HepG2 (cell line): ENCODE results near the gene PRMT5. TPM values are rescaled to one million over a fixed set of nuclear protein-coding genes. Genes with fewer than 3 reads are reported as not detected.

ENCODE experiments used
- ATAC-seq: fragments of 200-7000 bp; cut with Tn5 transposase; 3 replicates; pipeline ENCODE4 v1.9.1; 2020; ENCODE audit warnings: mild to moderate bottlenecking, moderate library complexity
- BruUV-seq: library from RNA; stranded (reverse); fragments of 400-500 nt; replicated peaks from 2 replicates; lab custom pipeline; 2021; lab: Mats Ljungman, UMichigan
- CTCF ChIA-PET: fragments of 300-600 bp; formaldehyde crosslinking; extraction: SDS; loops from one replicate; lab custom pipeline; 2021; ENCODE audit warnings: low total read pairs, inconsistent platforms, low intra/inter-chr PET ratio; lab: Yijun Ruan, JAX
- POLR2A ChIA-PET: fragments of 350-600 bp; sonication (Branson Sonifier 250); formaldehyde crosslinking; loops from one replicate; lab custom pipeline; 2020; ENCODE audit warnings: antibody characterized with exemption, inconsistent platforms; lab: Yijun Ruan, JAX
- DNase-seq: peaks from one replicate; pipeline ENCODE4 v3.0.0-alpha.2; 2015; ENCODE audit warnings: low spot score
- FAIRE-seq: peaks from 3 replicates; lab custom pipeline; 2011; peaks lifted over from hg19 to GRCh38; lab: Jason Lieb, UNC
- H2AFZ ChIP-seq: one replicate; pipeline ENCODE4 v1.6.1; 2011; ENCODE audit warnings: low read length, inconsistent platforms
- H3K27ac ChIP-seq: fragments of 300-600 bp; 3 replicates; pipeline ENCODE4 v1.8.0; 2011; ENCODE audit warnings: mixed run types, mild to moderate bottlenecking, mixed read lengths, low read length, inconsistent platforms; ENCODE audit not compliant: insufficient read depth; ENCODE audit errors: extremely low read length
- H3K27me3 ChIP-seq, 2 experiments: fragments of 200-600 bp in 1 of 2; 2 replicates in 1 of 2; 3 replicates in 1 of 2; pipeline versions ENCODE4 v1.6.0 to v1.8.0; 2011; ENCODE audit warnings: low read length in 2 of 2, mild to moderate bottlenecking in 2 of 2, moderate library complexity in 2 of 2, inconsistent platforms in 1 of 2; ENCODE audit not compliant: insufficient read depth in 2 of 2, control insufficient read depth in 1 of 2
- H3K36me3 ChIP-seq, 2 experiments: fragments of 200-600 bp in 1 of 2; replicated peaks in 1 of 2; 2 replicates in 1 of 2; 3 replicates in 1 of 2; pipeline versions ENCODE4 v1.5.1 to v1.8.0; 2011; ENCODE audit warnings: low read length in 2 of 2, inconsistent platforms in 1 of 2; ENCODE audit not compliant: insufficient read depth in 2 of 2, control insufficient read depth in 1 of 2
- H3K4me1 ChIP-seq: 2 replicates; pipeline ENCODE4 v1.5.1; 2012; ENCODE audit warnings: low read length, inconsistent platforms; ENCODE audit not compliant: insufficient read depth
- H3K4me2 ChIP-seq: 2 replicates; pipeline ENCODE4 v1.6.0; 2011; ENCODE audit warnings: low read depth, low read length, inconsistent platforms
- H3K4me3 ChIP-seq, 3 experiments: fragments of 200-600 bp in 1 of 3; sonication (generic), shearing (Covaris generic) in 1 of 3; replicated peaks in 1 of 3; 2 replicates each; pipeline ENCODE4 v1.5.1; 2011 to 2016; ENCODE audit warnings: low read length in 3 of 3, inconsistent platforms in 2 of 3, low read depth in 2 of 3, mild to moderate bottlenecking in 2 of 3, control low read depth in 1 of 3, mixed read lengths in 1 of 3; ENCODE audit not compliant: insufficient read depth in 1 of 3
- H3K79me2 ChIP-seq: one replicate; pipeline ENCODE4 v1.6.1; 2011; ENCODE audit warnings: low read length, inconsistent platforms; ENCODE audit not compliant: insufficient read depth
- H3K9ac ChIP-seq: 2 replicates; pipeline ENCODE4 v1.6.0; 2011; ENCODE audit warnings: mild to moderate bottlenecking, low read depth, low read length, inconsistent platforms; ENCODE audit not compliant: insufficient read depth
- H3K9me3 ChIP-seq: 2 replicates; pipeline ENCODE4 v1.5.1; 2012; ENCODE audit warnings: mild to moderate bottlenecking, low read length
- H4K20me1 ChIP-seq: 2 replicates; pipeline ENCODE4 v1.6.0; 2011; ENCODE audit warnings: inconsistent platforms, mild to moderate bottlenecking, low read length, moderate library complexity; ENCODE audit not compliant: insufficient read depth
- CBX5 ChIP-seq: sonication (generic); formaldehyde crosslinking; IDR thresholded peaks from 2 replicates; pipeline ENCODE4 v1.4.0; 2020; ENCODE audit warnings: missing genetic modification reagents, borderline replicate concordance
- CHD4 ChIP-seq: fragments of 200-600 bp; sonication (generic); IDR thresholded peaks from 2 replicates; pipeline ENCODE4 v1.7.0; 2017; ENCODE audit warnings: mild to moderate bottlenecking, low read length, borderline replicate concordance
- JUNB ChIP-seq: sonication (generic); formaldehyde crosslinking; IDR thresholded peaks from 2 replicates; pipeline ENCODE4 v1.8.0; 2022; ENCODE audit warnings: missing genetic modification reagents, mild to moderate bottlenecking, borderline replicate concordance
- KDM2A ChIP-seq: sonication (generic); formaldehyde crosslinking; IDR thresholded peaks from 2 replicates; pipeline ENCODE4 v1.4.0; 2020; ENCODE audit warnings: low read depth, missing genetic modification reagents, borderline replicate concordance
- PHB2 ChIP-seq: fragments of 450-650 bp; IDR thresholded peaks from 2 replicates; pipeline ENCODE4 v1.6.1; 2018; ENCODE audit not compliant: partially characterized antibody
- POLR2G ChIP-seq: fragments of 200-400 bp; formaldehyde crosslinking; IDR thresholded peaks from 2 replicates; pipeline ENCODE4 v1.6.1; 2018; ENCODE audit warnings: mild to moderate bottlenecking, low read depth, low read length, moderate library complexity
- RARG ChIP-seq: sonication (generic); formaldehyde crosslinking; IDR thresholded peaks from 2 replicates; pipeline ENCODE4 v1.4.0; 2020; ENCODE audit warnings: low read depth, mild to moderate bottlenecking, missing genetic modification reagents
- SP1 ChIP-seq, 2 experiments: fragments of 450-650 bp in 1 of 2; sonication (generic) in 1 of 2; formaldehyde crosslinking in 1 of 2; IDR thresholded peaks; 2 replicates each; pipeline versions ENCODE4 v1.4.0 to v1.6.1; 2016 to 2020; ENCODE audit warnings: missing genetic modification reagents in 1 of 2
- ZMAT3 ChIP-seq: sonication (generic); formaldehyde crosslinking; conservative IDR thresholded peaks from 2 replicates; pipeline ENCODE4 v1.7.0; 2021; ENCODE audit warnings: missing genetic modification reagents
- ZNF879 ChIP-seq: sonication (generic); formaldehyde crosslinking; IDR thresholded peaks from 2 replicates; pipeline ENCODE4 v1.8.1; 2023; ENCODE audit warnings: missing genetic modification reagents
- WGBS: methylation state at CpG from one replicate; pipeline ENCODE4 v1.1.6; 2017; ENCODE audit warnings: low lambda C conversion rate; 5-methylcytosine and 5-hydroxymethylcytosine counted together
- in situ Hi-C: cut with HindIII; loops from 2 replicates; pipeline ENCODE4 v1.10.0; 2017; ENCODE audit warnings: low pct_unique_long_range_greater_than_20kb; ENCODE audit not compliant: extremely low pct_ligation_motif_present
- intact Hi-C: fragments of 100-400 bp; cut with micrococcal nuclease; formaldehyde crosslinking; loops from one replicate; pipeline ENCODE4 v1.10.0; 2022; ENCODE audit not compliant: unreplicated experiment
- polyA plus RNA-seq, 8 experiments: library from polyadenylated mRNA; depleted of rRNA in 3 of 8; stranded (reverse) in 7 of 8; unstranded in 1 of 8; fragments of >200 nt; fragmentation: Illumina TruSeq in 4 of 8; extraction: Trizol in 4 of 8; gene quantifications; 2 replicates each; pipeline versions ENCODE4 v1.2.1 to v1.2.3, GENCODE V29; 2011 to 2016; ENCODE audit warnings: low read depth in 4 of 8, missing spikeins in 1 of 8, mixed read lengths in 1 of 8; ENCODE audit not compliant: insufficient read depth in 1 of 8
- total RNA-seq, 5 experiments: library from RNA; depleted of rRNA; stranded (reverse); fragments of >200 nt; fragmentation: Illumina TruSeq; extraction: Trizol; gene quantifications; 2 replicates each; pipeline ENCODE4 v1.2.3, GENCODE V29; 2016; ENCODE audit warnings: low read depth in 1 of 5

The PRMT5 gene
- total and polyA plus RNA-seq, 2 of the 13 experiments (the other 11 are each of a cell fraction or from before 2014, with no cell fraction given) = 210 to 354 TPM

DNA sequence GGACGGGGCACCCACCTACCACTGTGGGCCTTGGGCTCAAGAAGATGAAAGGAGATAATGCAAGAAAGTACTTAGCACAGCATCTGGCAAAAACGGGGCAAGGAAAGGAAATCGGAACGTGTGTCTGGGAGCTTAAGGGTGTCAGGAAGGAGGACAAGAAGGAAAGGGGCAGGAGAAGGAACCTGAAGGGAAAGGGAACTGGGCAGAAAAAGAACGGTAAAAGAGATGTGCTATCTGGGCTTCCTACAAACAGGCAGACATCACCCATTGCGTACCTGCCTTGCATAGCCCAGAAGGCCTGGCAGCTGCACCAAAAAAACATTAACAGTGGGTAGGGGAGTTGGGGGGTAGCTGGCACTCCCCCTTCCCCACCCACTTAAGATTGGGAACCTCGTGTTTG, 47.1 kb downstream of the PRMT5 start:
- WGBS = 48% methylated on average over 7 of the region's 7 CpGs
- no peak overlapping the region for H3K4me3 ChIP-seq
- no peak overlapping the region for H3K9ac ChIP-seq
- no peaks in the 10 kb centered on the region for H3K9me3 ChIP-seq
- ChIA-PET POLR2A (interaction anchor here (1.1 to 5.3 kb wide), 5 partner anchors 10 to 293 kb away, joined by 4 to 53 read pairs (median 5); partner anchors contain the start of genes ACIN1, C14orf119, LRP10 and PRMT5), CTCF (no interaction called here)
- intact Hi-C loops = no loop called here
- TF ChIP-seq ZMAT3 (CRISPR knock-in tag) (0 out of 2 replicates have a peak, but pooled peaks have one; percentile 33), SP1 (IDR thresholded peaks at IDR 0.05) (peak; percentile 39; the same call in 1 of the 2 replicates), SP1 (CRISPR knock-in tag; IDR thresholded peaks at IDR 0.05) (no peak), JUNB (CRISPR knock-in tag) (peak; percentile 54; the same call in 1 of the 2 replicates), KDM2A (CRISPR knock-in tag) (peak; percentile 16; the same call in 1 of the 2 replicates), CBX5 (CRISPR knock-in tag) (no peak), RARG (CRISPR knock-in tag) (no peak), POLR2G (peak; percentile 25; the same call in 1 of the 2 replicates), PHB2 (peak; percentile 33), ZNF879 (0 out of 2 replicates have a peak, but pooled peaks have one; percentile 33), CHD4 (no peak)
- ATAC-seq (no peak), DNase-seq (no peak), FAIRE-seq (no peak)
- H4K20me1 ChIP-seq = no peaks in the 10 kb centered on the region; the same call in 1 of the 2 replicates
- peaks cover 4 to 49% of the 10 kb centered on the region in 2 experiments; a peak in 4 of 5 replicates for H3K27me3 ChIP-seq
- no peaks in the 10 kb centered on the region for H3K79me2 ChIP-seq
- in situ Hi-C loops = no loop called here
- H2AFZ ChIP-seq = no peak overlapping the region
- no TSS peak for BruUV-seq
- H3K4me1 ChIP-seq = peaks cover 27% of the 10 kb centered on the region
- no peak overlapping the region for H3K27ac ChIP-seq
- H3K36me3 ChIP-seq = no peaks in the 10 kb centered on the region; a peak in 1 of 5 replicates
- no peak overlapping the region for H3K4me2 ChIP-seq
